B cell (primary cell): ENCODE measurements around the gene LENG9. TPM values are rescaled to one million over a fixed set of nuclear protein-coding genes. Genes with fewer than 3 reads are reported as not detected.

ENCODE experiments used
- ATAC-seq: fragments of 200-7000 bp; cut with Tn5 transposase; one replicate; pipeline ENCODE4 v1.10.0; 2021; ENCODE audit warnings: low read depth, mild to moderate bottlenecking, moderate number of reproducible peaks, moderate library complexity
- CTCF ChIA-PET: fragments of 350-600 bp; sonication (Branson Sonifier 250); formaldehyde crosslinking; loops from one replicate; lab custom pipeline; 2021; ENCODE audit warnings: antibody characterized with exemption, inconsistent platforms; lab: Charles Lee
- POLR2A ChIA-PET: fragments of 350-600 bp; sonication (Branson Sonifier 250); formaldehyde crosslinking; loops from one replicate; lab custom pipeline; 2021; ENCODE audit warnings: antibody characterized with exemption; lab: Charles Lee
- DNase-seq: peaks from one replicate; pipeline ENCODE4 v3.0.0; 2013
- H2AFZ ChIP-seq: 2 replicates; pipeline ENCODE4 v1.6.1; 2012; ENCODE audit warnings: mild to moderate bottlenecking, low read depth, low read length; ENCODE audit not compliant: insufficient read depth, poor library complexity, severe bottlenecking
- H3K27ac ChIP-seq, 2 donors: 1 replicate in 1 of 2; 2 replicates in 1 of 2; pipeline ENCODE4 v1.5.1; 2012 to 2013; ENCODE audit warnings: low read length in 2 of 2, mild to moderate bottlenecking in 2 of 2, moderate library complexity in 1 of 2
- H3K27me3 ChIP-seq, 4 experiments: fragments of 200-600 bp in 1 of 4; sonication (generic) in 1 of 4; replicated peaks in 1 of 4; 1 replicate in 2 of 4; 2 replicates in 2 of 4; pipeline versions ENCODE4 v1.6.1 to v1.7.0; 2013 to 2016; ENCODE audit warnings: low read length in 3 of 4, mild to moderate bottlenecking in 2 of 4, mixed read lengths in 1 of 4, moderate library complexity in 1 of 4; ENCODE audit not compliant: insufficient read depth in 4 of 4, control insufficient read depth in 3 of 4; ENCODE audit errors: control extremely low read depth in 1 of 4
- H3K36me3 ChIP-seq, 2 experiments: replicated peaks in 1 of 2; 1 replicate in 1 of 2; 2 replicates in 1 of 2; pipeline versions ENCODE4 v1.6.1 to v1.7.1; 2013; ENCODE audit warnings: low read length in 1 of 2; ENCODE audit not compliant: insufficient read depth in 2 of 2, control insufficient read depth in 1 of 2; ENCODE audit errors: control extremely low read depth in 1 of 2, extremely low read depth in 1 of 2
- H3K4me1 ChIP-seq, 2 donors: fragments of 200-600 bp in 1 of 2; sonication (generic) in 1 of 2; 1 replicate in 1 of 2; 2 replicates in 1 of 2; pipeline versions ENCODE4 v1.5.1 to v1.6.1; 2013 to 2017; ENCODE audit warnings: low read length in 2 of 2; ENCODE audit not compliant: control insufficient read depth in 2 of 2, insufficient read depth in 2 of 2
- H3K4me2 ChIP-seq: replicated peaks from 2 replicates; pipeline ENCODE3; 2012; ENCODE audit warnings: mild to moderate bottlenecking, low read depth, low read length; ENCODE audit not compliant: poor library complexity, severe bottlenecking
- H3K4me3 ChIP-seq, 5 experiments: fragments of 200-600 bp in 1 of 5; sonication (generic) in 1 of 5; 1 replicate in 3 of 5; 2 replicates in 2 of 5; pipeline versions ENCODE4 v1.5.1 to v1.7.0; 2011 to 2016; ENCODE audit warnings: low read length in 4 of 5, mild to moderate bottlenecking in 4 of 5, low read depth in 2 of 5, control low read depth in 1 of 5, moderate library complexity in 1 of 5; ENCODE audit not compliant: insufficient read depth in 1 of 5; ENCODE audit errors: control extremely low read depth in 1 of 5, extremely low read depth in 1 of 5
- H3K79me2 ChIP-seq: fragments of 200-600 bp; sonication (generic); one replicate; pipeline ENCODE4 v1.6.0; 2016; ENCODE audit warnings: low read length; ENCODE audit not compliant: control insufficient read depth, insufficient read depth
- H3K9ac ChIP-seq: fragments of 200-600 bp; sonication (generic); 2 replicates; pipeline ENCODE4 v1.6.1; 2017; ENCODE audit warnings: mild to moderate bottlenecking, low read length, moderate library complexity
- H3K9me3 ChIP-seq, 3 donors: one replicate each; pipeline versions ENCODE4 v1.6.1 to v1.7.1; 2013; ENCODE audit warnings: low read length in 2 of 3; ENCODE audit not compliant: control insufficient read depth in 2 of 3, insufficient read depth in 1 of 3; ENCODE audit errors: control extremely low read depth in 1 of 3
- H4K20me1 ChIP-seq: 2 replicates; pipeline ENCODE4 v1.6.0; 2012; ENCODE audit warnings: mild to moderate bottlenecking, low read length; ENCODE audit not compliant: insufficient read depth, control insufficient read depth, poor library complexity, severe bottlenecking
- H3K27ac Mint-ChIP-seq: one replicate; pipeline ENCODE4 v1.8.0; 2021; ENCODE audit warnings: mixed read lengths
- H3K27me3 Mint-ChIP-seq: one replicate; pipeline ENCODE4 v1.8.0; 2021; ENCODE audit warnings: mixed read lengths
- H3K4me1 Mint-ChIP-seq: one replicate; pipeline ENCODE4 v1.8.0; 2021; ENCODE audit warnings: mixed read lengths
- H3K4me3 Mint-ChIP-seq: one replicate; pipeline ENCODE4 v1.8.0; 2021; ENCODE audit warnings: mixed read lengths
- H3K9me3 Mint-ChIP-seq: one replicate; pipeline ENCODE4 v1.8.0; 2022; ENCODE audit warnings: mixed read lengths; ENCODE audit not compliant: insufficient read depth
- CTCF ChIP-seq: fragments of 200-600 bp; IDR thresholded peaks from one replicate; pipeline ENCODE4 v1.8.0; 2022; ENCODE audit warnings: antibody characterized with exemption, mild to moderate bottlenecking
- EZH2 ChIP-seq: IDR thresholded peaks from 2 replicates; pipeline ENCODE4 v1.6.1; 2012; ENCODE audit warnings: borderline replicate concordance, low read depth, mild to moderate bottlenecking, moderate library complexity, low read length; ENCODE audit not compliant: insufficient read depth, poor library complexity, severe bottlenecking
- WGBS: methylation state at CpG from one replicate; pipeline ENCODE4 v1.1.5; 2013; ENCODE audit warnings: missing lambda C conversion rate; ENCODE audit not compliant: insufficient coverage; 5-methylcytosine and 5-hydroxymethylcytosine counted together
- intact Hi-C: fragments of 100-400 bp; cut with micrococcal nuclease; formaldehyde crosslinking; loops from one replicate; pipeline ENCODE4 v1.10.0; 2022
- polyA plus RNA-seq: library from polyadenylated mRNA; depleted of rRNA; stranded (reverse); fragments of >200 nt; gene quantifications from 2 replicates; pipeline ENCODE4 v1.2.3, GENCODE V29; 2012
- total RNA-seq, 2 donors: library from RNA; stranded (reverse); fragments of 120-200 nt in 1 of 2; gene quantifications; 1 replicate in 1 of 2; 2 replicates in 1 of 2; pipeline versions ENCODE4 v1.2.3 to v1.2.4, GENCODE V29; 2013 to 2022

LENG9 gene
- total and polyA plus RNA-seq, 2 donors (not counting 1 experiment from before 2014, with no cell fraction given) = 4.6 to 6.6 TPM

- 3% methylated on average over 47 of the region's 60 CpGs for WGBS
- Histone ChIP-seq H2AFZ (peak overlapping the region; percentile 51), H3K9me3 (peaks cover 0 to 7% (median 0%) of the 10 kb centered on the region in 3 donors), H3K27ac (no peak overlapping the region), H3K4me3 (no peak overlapping the region), H3K4me2 (peak overlapping the region; percentile 64), H3K27me3 (peaks cover 0 to 43% (median 19%) of the 10 kb centered on the region in 4 experiments), H3K36me3 (no peaks in the 10 kb centered on the region), H3K9ac (no peak overlapping the region), H3K4me1 (peaks cover 12 to 16% of the 10 kb centered on the region in 2 donors), H4K20me1 (no peaks in the 10 kb centered on the region), H3K79me2 (no peaks in the 10 kb centered on the region)
- ChIA-PET CTCF (interaction anchor here (0.7 to 1.0 kb wide), 2 partner anchors 11 to 203 kb away, joined by 3 to 9 read pairs; no protein-coding TSS in a partner anchor), POLR2A (no interaction called here)
- DNase-seq = peak; percentile 43
- H3K4me1 Mint-ChIP-seq = peaks cover 11% of the 10 kb centered on the region
- peak overlapping the region; percentile 53 for H3K4me3 Mint-ChIP-seq
- ATAC-seq = peak; percentile 33
- peaks cover 43% of the 10 kb centered on the region for H3K27me3 Mint-ChIP-seq
- no peak overlapping the region for H3K27ac Mint-ChIP-seq
- intact Hi-C loops = no loop called here
- TF ChIP-seq EZH2 (no peak), CTCF (no peak)
- no peaks in the 10 kb centered on the region for H3K9me3 Mint-ChIP-seq
Observed at GRCh38 chr19:54470991-54471782, 7.6 kb upstream of the LENG9 start.
